Breast epithelium (tissue), 4 donors: Measurements from ENCODE around the gene MRGPRX1. TPM values are rescaled to one million over a fixed set of nuclear protein-coding genes. Genes with fewer than 3 reads are reported as not detected.
A peak's percentile ranks its signal among the peaks of the same experiment; 100 is the strongest.
"Not testable (repeated sequence)": the region's sequence is repeated elsewhere in the genome, so short reads cannot be mapped to it uniquely, and the experiment has no call there.

Source experiments
- DNase-seq, 2 donors: peaks; one replicate each; pipeline ENCODE4 v3.0.0-alpha.2; 2019; ENCODE audit warnings: low spot score in 2 of 2
- H3K27ac ChIP-seq, 2 donors: fragments of 200-600 bp; sonication (generic) in 1 of 2; one replicate each; pipeline ENCODE4 v1.5.1; 2016 to 2019; ENCODE audit warnings: mild to moderate bottlenecking in 1 of 2
- H3K27me3 ChIP-seq, 2 donors: fragments of 200-600 bp; sonication (generic) in 1 of 2; one replicate each; pipeline versions ENCODE4 v1.5.1 to v1.6.0; 2017 to 2019; ENCODE audit warnings: control low read depth in 1 of 2, mild to moderate bottlenecking in 1 of 2
- H3K36me3 ChIP-seq: fragments of 200-600 bp; one replicate; pipeline ENCODE4 v1.5.1; 2019
- H3K4me1 ChIP-seq, 2 donors: fragments of 200-600 bp; sonication (generic); one replicate each; pipeline ENCODE4 v1.5.1; 2016 to 2019; ENCODE audit warnings: control low read depth in 1 of 2
- H3K4me3 ChIP-seq, 3 donors: fragments of 200-600 bp; sonication (generic); 1 replicate in 2 of 3; 2 replicates in 1 of 3; pipeline ENCODE4 v1.5.1; 2016 to 2019; ENCODE audit warnings: mild to moderate bottlenecking in 3 of 3, moderate library complexity in 2 of 3
- H3K9me3 ChIP-seq, 2 donors: fragments of 200-600 bp; sonication (generic) in 1 of 2; one replicate each; pipeline ENCODE4 v1.5.1; 2016 to 2019; ENCODE audit warnings: control low read depth in 1 of 2
- POLR2A ChIP-seq: fragments of 450-650 bp; IDR thresholded peaks from one replicate; pipeline ENCODE4 v1.6.1; 2016; ENCODE audit warnings: antibody characterized with exemption, mild to moderate bottlenecking, moderate library complexity
- POLR2AphosphoS5 ChIP-seq, 3 donors: sonication (generic); formaldehyde crosslinking; IDR thresholded peaks; one replicate each; pipeline ENCODE4 v1.6.1; 2017; ENCODE audit warnings: antibody characterized with exemption in 3 of 3
- intact Hi-C: fragments of 100-400 bp; cut with DNase I; formaldehyde crosslinking; loops from one replicate; pipeline ENCODE4 v1.15.1; 2023; ENCODE audit warnings: low total_unique reads
- total RNA-seq, 3 donors: library from RNA; depleted of rRNA; stranded (reverse); fragments of >200 nt; gene quantifications; one replicate each; pipeline ENCODE4 v1.1.0, GENCODE V29; 2016
- TF ChIP-seq, protein P1 (sequence below), 3 donors: fragments of 450-650 bp; IDR thresholded peaks; one replicate each; pipeline ENCODE4 v1.5.1; 2016 to 2017; ENCODE audit warnings: antibody characterized with exemption in 3 of 3, mild to moderate bottlenecking in 3 of 3, moderate library complexity in 3 of 3

Gene MRGPRX1
- total RNA-seq, 3 donors from 2014 or later, result not detected

DNA sequence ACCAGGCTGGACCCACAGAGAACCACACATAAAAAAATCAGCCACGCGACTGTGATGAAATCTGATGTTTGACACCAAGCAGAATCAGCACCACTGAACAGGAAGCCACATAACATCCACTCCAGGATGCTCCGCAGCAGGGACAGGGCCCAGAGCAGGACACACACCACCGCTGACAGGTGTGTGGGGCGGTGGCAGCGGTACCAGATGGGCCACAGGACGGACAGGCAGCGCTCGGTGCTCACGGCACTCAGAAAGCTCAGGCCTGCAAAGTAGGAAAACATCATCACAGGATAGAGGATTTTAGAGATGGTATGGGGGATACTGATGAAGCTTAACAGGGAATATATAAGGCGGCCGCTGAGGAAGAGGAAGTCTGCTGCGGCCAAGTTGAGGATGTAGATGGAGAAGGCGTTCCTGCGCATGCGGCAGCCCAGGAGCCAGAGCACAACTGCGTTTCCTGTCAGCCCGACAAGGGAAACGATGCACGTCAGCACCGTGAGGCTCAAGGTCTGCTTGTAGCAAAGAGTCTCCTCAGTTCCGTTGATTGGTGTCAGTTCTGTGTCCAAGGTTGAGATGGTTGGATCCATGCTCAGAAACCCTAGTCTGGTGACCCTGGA, 4.9 kb downstream of the MRGPRX1 start:
- Histone ChIP-seq H3K9me3 (no peaks in the 10 kb centered on the region), H3K27ac (no peak overlapping the region), H3K4me3 (no peak overlapping the region), H3K27me3 (no peaks in the 10 kb centered on the region), H3K4me1 (no peaks in the 10 kb centered on the region), H3K36me3 (no peaks in the 10 kb centered on the region)
- no peak for DNase-seq
- intact Hi-C loops, result no loop called here
- TF ChIP-seq POLR2AphosphoS5 (IDR thresholded peaks at IDR 0.05) (no peak), POLR2A (no peak)
- TF ChIP-seq, protein P1, sequence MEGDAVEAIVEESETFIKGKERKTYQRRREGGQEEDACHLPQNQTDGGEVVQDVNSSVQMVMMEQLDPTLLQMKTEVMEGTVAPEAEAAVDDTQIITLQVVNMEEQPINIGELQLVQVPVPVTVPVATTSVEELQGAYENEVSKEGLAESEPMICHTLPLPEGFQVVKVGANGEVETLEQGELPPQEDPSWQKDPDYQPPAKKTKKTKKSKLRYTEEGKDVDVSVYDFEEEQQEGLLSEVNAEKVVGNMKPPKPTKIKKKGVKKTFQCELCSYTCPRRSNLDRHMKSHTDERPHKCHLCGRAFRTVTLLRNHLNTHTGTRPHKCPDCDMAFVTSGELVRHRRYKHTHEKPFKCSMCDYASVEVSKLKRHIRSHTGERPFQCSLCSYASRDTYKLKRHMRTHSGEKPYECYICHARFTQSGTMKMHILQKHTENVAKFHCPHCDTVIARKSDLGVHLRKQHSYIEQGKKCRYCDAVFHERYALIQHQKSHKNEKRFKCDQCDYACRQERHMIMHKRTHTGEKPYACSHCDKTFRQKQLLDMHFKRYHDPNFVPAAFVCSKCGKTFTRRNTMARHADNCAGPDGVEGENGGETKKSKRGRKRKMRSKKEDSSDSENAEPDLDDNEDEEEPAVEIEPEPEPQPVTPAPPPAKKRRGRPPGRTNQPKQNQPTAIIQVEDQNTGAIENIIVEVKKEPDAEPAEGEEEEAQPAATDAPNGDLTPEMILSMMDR (IDR thresholded peaks at IDR 0.05), result no peak

DNA sequence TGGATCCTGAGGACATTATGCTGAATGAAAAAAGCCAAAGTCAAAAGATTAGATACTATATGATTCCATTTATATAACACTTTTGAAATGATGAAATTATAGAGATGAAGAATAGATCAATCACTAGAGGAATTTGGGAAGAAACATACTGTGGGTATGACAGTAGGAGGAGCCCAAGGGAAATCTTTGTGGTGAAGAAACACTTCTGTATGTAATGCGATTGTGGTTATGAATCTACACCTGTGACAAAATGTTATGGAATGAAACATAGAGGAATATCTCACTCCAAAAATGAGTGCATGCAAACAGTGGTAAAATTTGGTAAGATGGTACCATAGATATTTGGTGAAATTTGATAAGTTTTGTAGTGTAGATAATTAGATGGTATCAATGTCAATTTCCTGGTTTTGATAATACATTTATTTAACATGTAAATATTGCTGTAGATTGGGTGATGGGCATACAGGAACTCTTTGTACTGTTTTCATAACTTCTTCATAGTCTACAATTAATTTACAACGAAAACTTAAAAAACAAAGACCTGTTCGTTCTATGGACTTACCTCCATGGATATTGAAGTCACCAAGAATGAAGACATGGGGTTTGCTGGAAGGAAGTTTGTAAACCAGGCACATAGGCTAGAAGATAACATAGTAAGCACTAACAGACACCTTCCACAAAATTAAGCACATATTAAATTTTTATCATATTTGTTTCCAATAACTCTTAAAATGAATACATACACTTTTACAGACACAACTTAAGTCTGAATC, 11.5 kb downstream of the MRGPRX1 start:
- Histone ChIP-seq H3K27me3 (no peaks in the 10 kb centered on the region), H3K36me3 (no peaks in the 10 kb centered on the region)
- intact Hi-C loops, result no loop called here

DNA sequence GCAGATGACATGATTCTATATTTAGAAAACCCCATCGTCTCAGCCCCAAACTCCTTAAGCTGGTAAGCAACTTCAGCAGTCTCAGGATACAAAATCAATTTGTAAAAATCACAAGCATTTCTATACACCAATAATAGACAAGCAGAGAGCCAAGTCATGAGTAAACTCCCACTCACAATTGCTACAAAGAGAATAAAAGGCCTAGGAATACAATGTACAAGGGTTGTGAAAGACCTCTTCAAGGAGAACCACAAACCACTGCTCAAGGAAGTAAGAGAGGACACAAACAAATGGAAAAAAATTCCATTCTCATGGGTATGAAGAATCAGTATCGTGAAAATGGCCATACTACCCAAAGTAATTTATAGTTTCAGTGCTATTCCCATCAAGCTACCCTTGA, 13.8 kb downstream of the MRGPRX1 start:
- H3K4me1 ChIP-seq, H3K27me3 ChIP-seq, H3K36me3 ChIP-seq, intact Hi-C loops, H3K4me3 ChIP-seq, DNase-seq, H3K9me3 ChIP-seq: not testable (repeated sequence)
- H3K27ac ChIP-seq, result peak overlapping the region in 1 of 2 donors; percentile 15

More for the DNA sequence above, 11.5 kb downstream of the MRGPRX1 start:
- Histone ChIP-seq H3K27ac (no peak overlapping the region), H3K9me3 (no peaks in the 10 kb centered on the region), H3K4me3 (no peak overlapping the region), H3K4me1 (no peaks in the 10 kb centered on the region)
- no peak for DNase-seq
- TF ChIP-seq, protein P1 (IDR thresholded peaks at IDR 0.05), result no peak
- TF ChIP-seq POLR2A (no peak), POLR2AphosphoS5 (IDR thresholded peaks at IDR 0.05) (no peak)

DNA sequence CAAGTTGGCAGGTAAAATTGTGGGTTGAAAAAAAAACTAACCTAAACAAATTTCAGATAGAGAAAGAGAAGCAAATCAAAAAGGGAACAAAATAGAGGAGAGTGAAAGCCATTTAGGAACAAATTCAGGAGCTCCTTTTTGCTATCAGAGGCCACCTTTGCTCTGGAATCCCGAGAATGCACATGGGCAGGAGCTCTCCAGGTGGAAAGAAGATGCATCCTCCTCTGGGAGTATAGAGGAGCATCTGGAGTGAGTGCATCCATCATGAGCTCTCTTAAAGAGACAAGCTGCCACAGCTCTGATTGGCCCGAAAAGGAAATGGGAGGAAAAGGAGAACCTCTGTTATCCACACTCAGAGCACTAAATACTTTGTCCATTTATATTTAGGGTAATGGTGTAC, 26.3 kb downstream of the MRGPRX1 start:
- intact Hi-C loops, result no loop called here
- no peaks in the 10 kb centered on the region for H3K9me3 ChIP-seq
- H3K4me3 ChIP-seq, result no peak overlapping the region
- H3K27me3 ChIP-seq, result no peaks in the 10 kb centered on the region
- no peaks in the 10 kb centered on the region for H3K36me3 ChIP-seq
- DNase-seq, result no peak
- no peaks in the 10 kb centered on the region for H3K4me1 ChIP-seq
- no peak for TF ChIP-seq POLR2A
- TF ChIP-seq POLR2AphosphoS5 (IDR thresholded peaks at IDR 0.05), result no peak
- TF ChIP-seq, protein P1 (IDR thresholded peaks at IDR 0.05), result no peak
- H3K27ac ChIP-seq, result no peak overlapping the region

DNA sequence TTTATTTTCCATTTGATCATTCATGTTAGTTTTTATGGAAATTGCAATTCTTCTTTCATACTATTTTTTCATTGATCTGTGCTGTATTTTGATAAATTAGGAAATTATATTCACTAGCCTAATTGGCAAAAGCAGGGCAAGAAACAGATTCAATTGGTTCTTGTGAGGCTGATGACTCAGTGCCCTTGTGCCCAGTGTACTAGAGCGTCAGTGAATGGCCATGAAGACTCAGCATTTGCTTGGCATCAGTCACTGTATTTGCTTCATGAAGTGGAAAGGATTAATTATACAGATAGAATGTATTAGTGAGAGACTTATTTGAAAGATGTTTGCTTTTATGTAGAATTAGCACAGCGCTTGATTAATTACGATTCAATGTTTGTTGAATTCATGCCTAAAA, 31.8 kb downstream of the MRGPRX1 start:
- H3K36me3 ChIP-seq, result no peaks in the 10 kb centered on the region
- no peak overlapping the region for H3K4me3 ChIP-seq
- DNase-seq, result no peak
- no peaks in the 10 kb centered on the region for H3K9me3 ChIP-seq
- H3K27ac ChIP-seq, result no peak overlapping the region
- intact Hi-C loops, result loop anchor here (5.0 kb wide), 1 partner anchor 700 kb away; no protein-coding TSS in a partner anchor
- H3K4me1 ChIP-seq, result no peaks in the 10 kb centered on the region
- TF ChIP-seq POLR2AphosphoS5 (IDR thresholded peaks at IDR 0.05), result no peak
- TF ChIP-seq, protein P1 (IDR thresholded peaks at IDR 0.05), result no peak
- TF ChIP-seq POLR2A, result no peak
- no peaks in the 10 kb centered on the region for H3K27me3 ChIP-seq

DNA sequence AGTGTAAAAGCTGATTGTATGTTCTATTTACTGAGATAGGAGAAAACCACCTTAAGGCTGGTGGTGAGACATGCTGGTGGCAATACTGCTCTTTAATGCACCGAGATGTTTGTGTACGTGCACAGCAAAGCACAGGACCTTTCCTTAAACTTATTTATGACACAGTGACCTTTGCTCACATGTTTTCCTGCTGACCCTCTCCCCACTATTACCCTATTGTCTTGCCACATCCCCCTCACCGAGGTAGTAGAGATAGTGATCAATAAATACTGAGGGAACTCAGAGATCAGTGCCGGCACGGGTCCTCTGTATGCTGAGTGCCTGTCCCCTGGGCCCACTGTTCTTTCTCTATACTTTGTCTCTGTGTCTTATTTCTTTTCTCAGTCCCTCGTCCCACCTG, 38.6 kb downstream of the MRGPRX1 start:
- H3K9me3 ChIP-seq, H3K36me3 ChIP-seq, intact Hi-C loops, H3K27ac ChIP-seq, H3K4me1 ChIP-seq, DNase-seq, H3K4me3 ChIP-seq, H3K27me3 ChIP-seq: not testable (repeated sequence)

DNA sequence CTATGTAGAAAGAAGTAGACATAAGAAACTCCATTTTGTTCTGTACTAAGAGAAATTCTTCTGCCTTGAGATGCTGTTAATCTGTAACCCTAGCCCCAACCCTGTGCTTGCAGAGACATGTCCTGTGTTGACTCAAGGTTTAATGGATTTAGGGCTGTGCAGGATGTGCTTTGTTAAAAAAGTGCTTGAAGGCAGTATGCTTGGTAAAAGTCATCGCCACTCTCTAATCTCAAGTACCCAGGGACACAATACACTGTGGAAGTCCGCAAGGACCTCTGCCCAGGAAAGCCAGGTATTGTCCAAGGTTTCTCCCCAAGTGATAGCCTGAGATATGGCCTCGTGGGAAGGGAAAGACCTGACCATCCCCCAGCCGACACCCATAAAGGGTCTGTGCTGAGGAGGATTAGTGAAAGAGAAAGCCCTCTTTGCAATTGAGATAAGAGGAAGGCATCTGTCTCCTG, 39.0 kb downstream of the MRGPRX1 start:
- H3K4me3 ChIP-seq, H3K36me3 ChIP-seq, H3K27ac ChIP-seq, intact Hi-C loops, H3K9me3 ChIP-seq, DNase-seq, H3K27me3 ChIP-seq, H3K4me1 ChIP-seq: not testable (repeated sequence)

DNA sequence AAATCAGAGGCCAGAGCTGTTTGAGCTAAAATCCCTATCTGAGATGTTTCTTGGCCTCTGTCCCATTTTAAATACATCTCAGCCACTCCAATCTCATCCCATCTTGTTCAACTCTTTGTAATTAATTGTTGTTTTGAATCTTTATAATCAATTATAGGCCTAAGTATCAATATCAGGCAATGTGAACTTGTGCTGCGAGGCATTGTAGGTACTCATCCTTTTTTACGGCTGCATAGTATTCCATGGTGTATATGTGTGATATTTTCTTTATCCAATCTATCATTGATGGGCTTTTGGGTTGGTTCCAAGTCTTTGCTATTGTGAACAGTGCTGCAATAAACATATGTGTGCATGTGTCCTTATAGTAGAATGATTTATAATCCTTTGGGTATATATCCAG, 47.5 kb downstream of the MRGPRX1 start:
- H3K9me3 ChIP-seq, DNase-seq, H3K36me3 ChIP-seq, H3K27me3 ChIP-seq, intact Hi-C loops, H3K4me1 ChIP-seq, H3K27ac ChIP-seq, H3K4me3 ChIP-seq: not testable (repeated sequence)
